HCT116 (cell line): ENCODE measurements around the gene SRI. TPM values are rescaled to one million over a fixed set of nuclear protein-coding genes. Genes with fewer than 3 reads are reported as not detected.

ENCODE experiments used
- ATAC-seq: fragments of 200-7000 bp; cut with Tn5 transposase; 2 replicates; pipeline ENCODE4 v1.9.1; 2020; ENCODE audit warnings: mild to moderate bottlenecking, moderate library complexity
- BruUV-seq: library from RNA; stranded (reverse); fragments of 400-500 nt; replicated peaks from 2 replicates; lab custom pipeline; 2021; lab: Mats Ljungman, UMichigan
- CTCF ChIA-PET: fragments of 300-600 bp; sonication (Branson Sonifier 250); formaldehyde crosslinking; loops from one replicate; lab custom pipeline; 2021; ENCODE audit warnings: antibody characterized with exemption; lab: Charles Lee
- POLR2A ChIA-PET: fragments of 300-600, 350-600 bp; sonication (Branson Sonifier 250); formaldehyde crosslinking; loops from one replicate; lab custom pipeline; 2021; ENCODE audit warnings: antibody characterized with exemption; lab: Charles Lee
- RAD21 ChIA-PET, 2 experiments: fragments of 300-600 bp; sonication (Branson Sonifier 250); formaldehyde crosslinking; loops; one replicate each; lab custom pipeline; 2023; ENCODE audit warnings: low total read pairs in 2 of 2; ENCODE audit not compliant: uncharacterized antibody in 2 of 2, unreplicated experiment in 2 of 2, low non-redundant PET in 1 of 2; lab: Charles Lee
- DNase-seq: peaks from one replicate; pipeline ENCODE4 v3.0.0-alpha.2; 2010; ENCODE audit warnings: low read depth, low spot score
- H2AFZ ChIP-seq: fragments of 200-600 bp; shearing (Covaris generic), sonication (generic); 2 replicates; pipeline ENCODE4 v1.6.1; 2017; ENCODE audit warnings: low read depth, mixed run types, mixed read lengths, antibody characterized with exemption, low read length; ENCODE audit not compliant: poor library complexity, severe bottlenecking
- H3K27ac ChIP-seq: 2 replicates; pipeline ENCODE4 v1.5.1; 2012; ENCODE audit warnings: low read depth, low read length
- H3K27me3 ChIP-seq: fragments of 200-600 bp; sonication (generic); 2 replicates; pipeline ENCODE4 v1.6.1; 2016; ENCODE audit warnings: mixed run types, low read length, mixed read lengths; ENCODE audit not compliant: insufficient read depth
- H3K36me3 ChIP-seq, 2 experiments: fragments of 200-500 bp in 1 of 2; fragments of 200-600 bp in 1 of 2; sonication (Bioruptor generic) in 1 of 2; sonication (generic) in 1 of 2; 2 replicates each; pipeline versions ENCODE4 v1.5.1 to v1.6.1; 2014 to 2016; ENCODE audit warnings: low read length in 2 of 2, inconsistent platforms in 1 of 2, mixed read lengths in 1 of 2, mixed run types in 1 of 2; ENCODE audit not compliant: insufficient read depth in 2 of 2, control insufficient read depth in 1 of 2
- H3K4me1 ChIP-seq, 2 experiments: fragments of 200-600 bp in 1 of 2; sonication (generic) in 1 of 2; 2 replicates each; pipeline versions ENCODE4 v1.5.1 to v1.6.1; 2012 to 2017; ENCODE audit warnings: low read length in 2 of 2, inconsistent platforms in 1 of 2, mild to moderate bottlenecking in 1 of 2, mixed read lengths in 1 of 2, mixed run types in 1 of 2, moderate library complexity in 1 of 2; ENCODE audit not compliant: insufficient read depth in 2 of 2, control insufficient read depth in 1 of 2
- H3K4me2 ChIP-seq: fragments of 200-600 bp; sonication (generic); 2 replicates; pipeline ENCODE4 v1.6.1; 2017; ENCODE audit warnings: mixed run types, low read length, mixed read lengths
- H3K4me3 ChIP-seq, 2 experiments: fragments of 200-600 bp in 1 of 2; sonication (generic) in 1 of 2; replicated peaks in 1 of 2; 2 replicates each; pipeline ENCODE4 v1.5.1; 2011 to 2016; ENCODE audit warnings: low read length in 2 of 2, control low read depth in 1 of 2, low read depth in 1 of 2, mild to moderate bottlenecking in 1 of 2, mixed read lengths in 1 of 2, mixed run types in 1 of 2
- H3K79me2 ChIP-seq: fragments of 200-600 bp; sonication (generic); 2 replicates; pipeline ENCODE4 v1.6.1; 2017; ENCODE audit warnings: mild to moderate bottlenecking, mixed run types, low read length, moderate library complexity, mixed read lengths; ENCODE audit not compliant: insufficient read depth
- H3K9ac ChIP-seq: fragments of 200-600 bp; sonication (generic); 2 replicates; pipeline ENCODE4 v1.6.1; 2016; ENCODE audit warnings: low read length, mixed read lengths
- H3K9me2 ChIP-seq: fragments of 200-600 bp; sonication (generic), shearing (Covaris generic); 2 replicates; pipeline ENCODE4 v1.6.1; 2017; ENCODE audit warnings: mixed run types, mild to moderate bottlenecking, moderate library complexity; ENCODE audit not compliant: insufficient read depth
- H3K9me3 ChIP-seq, 2 experiments: fragments of 200-500 bp in 1 of 2; fragments of 200-600 bp in 1 of 2; sonication (Bioruptor generic) in 1 of 2; sonication (generic) in 1 of 2; 2 replicates each; pipeline ENCODE4 v1.6.1; 2014 to 2017; ENCODE audit warnings: low read length in 2 of 2, mixed read lengths in 2 of 2, inconsistent platforms in 1 of 2, low read depth in 1 of 2, mild to moderate bottlenecking in 1 of 2, mixed run types in 1 of 2, moderate library complexity in 1 of 2; ENCODE audit not compliant: control insufficient read depth in 1 of 2, insufficient read depth in 1 of 2
- H4K20me1 ChIP-seq: fragments of 200-600 bp; sonication (generic), shearing (Covaris generic); 2 replicates; pipeline ENCODE4 v1.6.1; 2017; ENCODE audit warnings: mixed run types, mild to moderate bottlenecking, moderate library complexity; ENCODE audit not compliant: insufficient read depth
- CBX3 ChIP-seq: IDR thresholded peaks from 2 replicates; pipeline ENCODE4 v1.6.1; 2012; ENCODE audit warnings: low read depth
- EZH2 ChIP-seq: fragments of 200-600 bp; sonication (generic); IDR thresholded peaks from 2 replicates; pipeline ENCODE4 v1.6.1; 2017; ENCODE audit warnings: antibody characterized with exemption, mixed run types
- EZH2phosphoT487 ChIP-seq: fragments of 200-600 bp; IDR thresholded peaks from 2 replicates; pipeline ENCODE4 v1.6.1; 2018; ENCODE audit warnings: antibody characterized with exemption, borderline replicate concordance
- JUND ChIP-seq: IDR thresholded peaks from 2 replicates; pipeline ENCODE4 v1.6.1; 2012
- RAD21 ChIP-seq: IDR thresholded peaks from 2 replicates; pipeline ENCODE4 v1.6.1; 2012; ENCODE audit warnings: low read depth, mild to moderate bottlenecking
- SIN3A ChIP-seq: IDR thresholded peaks from 2 replicates; pipeline ENCODE4 v1.6.1; 2012; ENCODE audit warnings: low read depth
- SP1 ChIP-seq: IDR thresholded peaks from 2 replicates; pipeline ENCODE4 v1.6.1; 2012; ENCODE audit warnings: low read depth
- TCF7L2 ChIP-seq: IDR thresholded peaks from 2 replicates; pipeline ENCODE4 v1.7.0; 2011; ENCODE audit warnings: borderline replicate concordance, inconsistent platforms; ENCODE audit not compliant: insufficient read depth, insufficient read length; ENCODE audit errors: extremely low read depth
- ZNF274 ChIP-seq: fragments of 200-500 bp; sonication (Bioruptor generic); IDR thresholded peaks from 2 replicates; pipeline ENCODE4 v1.6.1; 2014; ENCODE audit warnings: mild to moderate bottlenecking, low read depth, low read length, inconsistent platforms
- intact Hi-C: fragments of 100-400 bp; cut with micrococcal nuclease; formaldehyde crosslinking; loops from 2 replicates; pipeline ENCODE4 v1.10.0; 2022
- total RNA-seq: library from RNA; stranded (reverse); gene quantifications from one replicate; pipeline ENCODE4 v1.2.1, GENCODE V29; 2021; ENCODE audit not compliant: unreplicated experiment
- TF ChIP-seq, protein P1 (sequence below), 3 experiments: fragments of 200-600 bp in 1 of 3; sonication (generic) in 1 of 3; IDR thresholded peaks in 2 of 3; conservative IDR thresholded peaks in 1 of 3; 2 replicates each; pipeline ENCODE4 v1.5.1; 2012 to 2017; ENCODE audit warnings: low read depth in 2 of 3, low read length in 2 of 3, antibody characterized with exemption in 1 of 3, borderline replicate concordance in 1 of 3, control low read depth in 1 of 3, mild to moderate bottlenecking in 1 of 3, mixed read lengths in 1 of 3, mixed run types in 1 of 3, moderate library complexity in 1 of 3; ENCODE audit not compliant: insufficient read depth in 1 of 3
- TF ChIP-seq, protein P2 (sequence below): IDR thresholded peaks from 2 replicates; pipeline ENCODE4 v1.6.1; 2012
- TF ChIP-seq, protein P3 (sequence below): IDR thresholded peaks from 2 replicates; pipeline ENCODE4 v1.6.1; 2011; ENCODE audit warnings: mild to moderate bottlenecking, low read length, moderate library complexity; ENCODE audit not compliant: insufficient replicate concordance; ENCODE audit errors: extremely low read depth
- TF ChIP-seq, protein P4 (sequence below): IDR thresholded peaks from 2 replicates; pipeline ENCODE4 v1.6.1; 2012

SRI gene
- total RNA-seq, 1 experiment from 2014 or later: 114 TPM

DNA sequence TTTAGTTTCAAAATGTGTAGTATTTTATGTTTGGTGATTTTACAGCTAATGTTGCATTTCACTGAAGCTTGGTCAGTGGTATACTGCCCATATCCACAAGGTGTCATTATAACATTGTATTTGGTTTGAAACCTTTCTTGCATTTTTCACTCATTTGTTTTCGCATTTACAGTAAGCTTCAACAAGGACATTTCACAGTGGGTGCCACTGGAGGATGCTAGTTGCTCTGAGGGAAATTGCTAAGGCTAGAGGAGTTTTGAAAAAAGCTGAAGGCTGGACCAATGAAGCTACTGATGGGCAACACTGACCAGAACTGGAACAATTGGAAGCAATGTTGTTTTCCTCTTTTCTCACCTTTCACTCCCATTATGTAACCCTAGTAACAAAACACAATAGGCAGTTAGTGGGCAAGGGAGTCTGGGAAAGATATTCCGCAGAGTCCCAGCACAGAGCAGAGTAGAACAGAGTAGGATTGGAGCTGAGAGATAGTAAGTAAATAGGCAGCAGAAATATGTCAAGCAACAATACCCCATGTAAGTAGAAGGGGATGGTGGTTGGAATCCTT lies 23.6 kb upstream of the SRI start:
- TF ChIP-seq, protein P1, sequence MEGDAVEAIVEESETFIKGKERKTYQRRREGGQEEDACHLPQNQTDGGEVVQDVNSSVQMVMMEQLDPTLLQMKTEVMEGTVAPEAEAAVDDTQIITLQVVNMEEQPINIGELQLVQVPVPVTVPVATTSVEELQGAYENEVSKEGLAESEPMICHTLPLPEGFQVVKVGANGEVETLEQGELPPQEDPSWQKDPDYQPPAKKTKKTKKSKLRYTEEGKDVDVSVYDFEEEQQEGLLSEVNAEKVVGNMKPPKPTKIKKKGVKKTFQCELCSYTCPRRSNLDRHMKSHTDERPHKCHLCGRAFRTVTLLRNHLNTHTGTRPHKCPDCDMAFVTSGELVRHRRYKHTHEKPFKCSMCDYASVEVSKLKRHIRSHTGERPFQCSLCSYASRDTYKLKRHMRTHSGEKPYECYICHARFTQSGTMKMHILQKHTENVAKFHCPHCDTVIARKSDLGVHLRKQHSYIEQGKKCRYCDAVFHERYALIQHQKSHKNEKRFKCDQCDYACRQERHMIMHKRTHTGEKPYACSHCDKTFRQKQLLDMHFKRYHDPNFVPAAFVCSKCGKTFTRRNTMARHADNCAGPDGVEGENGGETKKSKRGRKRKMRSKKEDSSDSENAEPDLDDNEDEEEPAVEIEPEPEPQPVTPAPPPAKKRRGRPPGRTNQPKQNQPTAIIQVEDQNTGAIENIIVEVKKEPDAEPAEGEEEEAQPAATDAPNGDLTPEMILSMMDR (IDR thresholded peaks at IDR 0.05 in 2 of 3, conservative IDR thresholded peaks at IDR 0.05 in 1 of 3; ENCODE audit: borderline replicate concordance in 1 of 3, insufficient read depth in 1 of 3, low read depth in 2 of 3, low read length in 2 of 3): peak; percentile 66 to 95 (median 90)
- TF ChIP-seq RAD21 (peak; percentile 96), EZH2 (no peak)
- TF ChIP-seq, protein P2, sequence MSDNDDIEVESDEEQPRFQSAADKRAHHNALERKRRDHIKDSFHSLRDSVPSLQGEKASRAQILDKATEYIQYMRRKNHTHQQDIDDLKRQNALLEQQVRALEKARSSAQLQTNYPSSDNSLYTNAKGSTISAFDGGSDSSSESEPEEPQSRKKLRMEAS: no peak
- no TSS peak for BruUV-seq
- ATAC-seq (peak; percentile 93), DNase-seq (peak; percentile 60)
- H3K4me1 ChIP-seq: no peaks in the 10 kb centered on the region; a peak in 1 of 4 replicates
- intact Hi-C loops: loop anchor here (1.0 to 5.0 kb wide), 6 partner anchors 115 to 1905 kb away; no protein-coding TSS in a partner anchor
- no peaks in the 10 kb centered on the region for H3K36me3 ChIP-seq
- ChIA-PET CTCF (interaction anchor here (0.5 to 2.4 kb wide), 18 partner anchors 10 to 1379 kb away, joined by 3 to 63 read pairs (median 4); no protein-coding TSS in a partner anchor), RAD21 (interaction anchor here (0.6 to 1.4 kb wide), 11 partner anchors 107 to 683 kb away, joined by 3 to 18 read pairs (median 3); no protein-coding TSS in a partner anchor), POLR2A (no interaction called here)
- no peak overlapping the region for H2AFZ ChIP-seq
- no peak overlapping the region for H3K4me2 ChIP-seq
- H3K4me3 ChIP-seq: no peak overlapping the region
- H3K9me2 ChIP-seq: no peaks in the 10 kb centered on the region
- H3K27me3 ChIP-seq: no peaks in the 10 kb centered on the region
- H3K79me2 ChIP-seq: no peaks in the 10 kb centered on the region
- H4K20me1 ChIP-seq: no peaks in the 10 kb centered on the region
- H3K9me3 ChIP-seq: no peaks in the 10 kb centered on the region
- H3K9ac ChIP-seq: no peak overlapping the region
- no peak overlapping the region for H3K27ac ChIP-seq

DNA sequence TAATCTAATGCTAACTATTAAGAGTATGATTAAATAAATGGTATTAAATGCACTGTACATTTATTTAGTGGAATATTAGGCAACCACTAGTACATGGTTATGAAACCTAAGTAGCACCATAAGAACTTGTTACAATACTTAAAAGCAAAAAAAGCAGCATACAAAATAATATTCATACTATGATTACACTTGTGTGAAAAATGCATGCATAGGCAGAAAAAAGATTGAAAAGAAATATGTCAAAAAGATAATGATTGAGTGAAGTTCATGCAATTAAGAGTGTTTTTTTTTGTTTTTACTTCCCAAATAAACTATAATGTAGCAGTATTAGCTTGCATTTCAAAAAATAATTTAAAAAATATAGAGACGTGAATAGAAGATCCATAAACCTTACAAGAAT lies 20.0 kb upstream of the SRI start:
- no peaks in the 10 kb centered on the region for H4K20me1 ChIP-seq
- H3K4me2 ChIP-seq: no peak overlapping the region
- ChIA-PET CTCF (no interaction called here), POLR2A (no interaction called here), RAD21 (no interaction called here)
- H3K79me2 ChIP-seq: no peaks in the 10 kb centered on the region
- H3K4me3 ChIP-seq: no peak overlapping the region
- DNase-seq: no peak
- H3K27me3 ChIP-seq: no peaks in the 10 kb centered on the region
- intact Hi-C loops: loop anchor here (5.0 kb wide), 2 partner anchors 547 to 1382 kb away; no protein-coding TSS in a partner anchor
- no peak overlapping the region for H3K27ac ChIP-seq
- H3K36me3 ChIP-seq: no peaks in the 10 kb centered on the region
- no peak overlapping the region for H2AFZ ChIP-seq
- no peak overlapping the region for H3K9ac ChIP-seq
- H3K9me3 ChIP-seq: no peaks in the 10 kb centered on the region
- no peaks in the 10 kb centered on the region; a peak in 1 of 4 replicates for H3K4me1 ChIP-seq
- BruUV-seq: no TSS peak
- no peak for ATAC-seq
- H3K9me2 ChIP-seq: no peaks in the 10 kb centered on the region
- TF ChIP-seq TCF7L2 (no peak), SP1 (no peak), CBX3 (no peak), SIN3A (no peak), EZH2phosphoT487 (no peak), JUND (no peak), ZNF274 (no peak), RAD21 (no peak)
- TF ChIP-seq, protein P3, sequence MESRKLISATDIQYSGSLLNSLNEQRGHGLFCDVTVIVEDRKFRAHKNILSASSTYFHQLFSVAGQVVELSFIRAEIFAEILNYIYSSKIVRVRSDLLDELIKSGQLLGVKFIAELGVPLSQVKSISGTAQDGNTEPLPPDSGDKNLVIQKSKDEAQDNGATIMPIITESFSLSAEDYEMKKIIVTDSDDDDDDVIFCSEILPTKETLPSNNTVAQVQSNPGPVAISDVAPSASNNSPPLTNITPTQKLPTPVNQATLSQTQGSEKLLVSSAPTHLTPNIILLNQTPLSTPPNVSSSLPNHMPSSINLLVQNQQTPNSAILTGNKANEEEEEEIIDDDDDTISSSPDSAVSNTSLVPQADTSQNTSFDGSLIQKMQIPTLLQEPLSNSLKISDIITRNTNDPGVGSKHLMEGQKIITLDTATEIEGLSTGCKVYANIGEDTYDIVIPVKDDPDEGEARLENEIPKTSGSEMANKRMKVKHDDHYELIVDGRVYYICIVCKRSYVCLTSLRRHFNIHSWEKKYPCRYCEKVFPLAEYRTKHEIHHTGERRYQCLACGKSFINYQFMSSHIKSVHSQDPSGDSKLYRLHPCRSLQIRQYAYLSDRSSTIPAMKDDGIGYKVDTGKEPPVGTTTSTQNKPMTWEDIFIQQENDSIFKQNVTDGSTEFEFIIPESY: no peak
- TF ChIP-seq, protein P4, sequence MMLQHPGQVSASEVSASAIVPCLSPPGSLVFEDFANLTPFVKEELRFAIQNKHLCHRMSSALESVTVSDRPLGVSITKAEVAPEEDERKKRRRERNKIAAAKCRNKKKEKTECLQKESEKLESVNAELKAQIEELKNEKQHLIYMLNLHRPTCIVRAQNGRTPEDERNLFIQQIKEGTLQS: no peak
